ENCODE measurements around the gene LRMDA.

Gene LRMDA

DNA sequence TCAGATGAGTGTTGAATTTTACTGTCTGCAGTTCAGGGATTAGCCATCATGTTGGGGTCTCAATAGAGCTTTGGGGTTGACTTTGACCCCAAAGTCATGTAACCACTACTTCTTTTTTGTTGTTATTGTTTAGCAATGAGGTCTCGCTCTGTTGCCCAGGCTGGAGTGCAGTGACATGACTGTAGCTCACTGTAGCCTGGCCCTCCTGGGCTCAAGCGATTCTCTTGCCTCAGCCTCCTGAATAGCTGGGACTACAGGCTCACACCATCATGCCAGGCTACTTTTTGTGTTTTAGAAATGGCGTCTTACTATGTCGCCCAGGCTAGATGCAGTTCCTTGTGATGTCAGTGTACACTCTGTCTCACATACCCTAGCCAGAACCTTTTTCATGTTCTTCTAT, 598.4 kb downstream of the LRMDA start:
- Histone ChIP-seq H3K27ac (ENCODE audit: low read depth, low read length) (no peak overlapping the region), H3K27me3 (ENCODE audit: low read length) (no peaks in the 10 kb centered on the region), H3K4me2 (ENCODE audit: low read depth, low read length, poor library complexity, severe bottlenecking) (no peak overlapping the region), H3K79me2 (ENCODE audit: insufficient read depth, low read length) (no peaks in the 10 kb centered on the region), H3K4me3 (ENCODE audit: insufficient read depth, low read length, poor library complexity, severe bottlenecking) (no peak overlapping the region), H4K20me1 (ENCODE audit: low read depth, low read length) (no peaks in the 10 kb centered on the region), H3K9me3 (ENCODE audit: insufficient read depth, low read length) (no peaks in the 10 kb centered on the region), H3K9ac (ENCODE audit: low read length) (no peak overlapping the region), H3K36me3 (ENCODE audit: low read length) (no peaks in the 10 kb centered on the region), H3F3A (ENCODE audit: insufficient read depth) (no peaks in the 10 kb centered on the region), H3K9me2 (replicated peaks; ENCODE audit: insufficient read depth, low read length) (no peaks in the 10 kb centered on the region), H2AFZ (ENCODE audit: low read depth, low read length, severe bottlenecking) (no peak overlapping the region)
- TF ChIP-seq EZH2phosphoT487 (conservative IDR thresholded peaks at IDR 0.05; ENCODE audit: low read length), result no peak
- TF ChIP-seq, protein P1, sequence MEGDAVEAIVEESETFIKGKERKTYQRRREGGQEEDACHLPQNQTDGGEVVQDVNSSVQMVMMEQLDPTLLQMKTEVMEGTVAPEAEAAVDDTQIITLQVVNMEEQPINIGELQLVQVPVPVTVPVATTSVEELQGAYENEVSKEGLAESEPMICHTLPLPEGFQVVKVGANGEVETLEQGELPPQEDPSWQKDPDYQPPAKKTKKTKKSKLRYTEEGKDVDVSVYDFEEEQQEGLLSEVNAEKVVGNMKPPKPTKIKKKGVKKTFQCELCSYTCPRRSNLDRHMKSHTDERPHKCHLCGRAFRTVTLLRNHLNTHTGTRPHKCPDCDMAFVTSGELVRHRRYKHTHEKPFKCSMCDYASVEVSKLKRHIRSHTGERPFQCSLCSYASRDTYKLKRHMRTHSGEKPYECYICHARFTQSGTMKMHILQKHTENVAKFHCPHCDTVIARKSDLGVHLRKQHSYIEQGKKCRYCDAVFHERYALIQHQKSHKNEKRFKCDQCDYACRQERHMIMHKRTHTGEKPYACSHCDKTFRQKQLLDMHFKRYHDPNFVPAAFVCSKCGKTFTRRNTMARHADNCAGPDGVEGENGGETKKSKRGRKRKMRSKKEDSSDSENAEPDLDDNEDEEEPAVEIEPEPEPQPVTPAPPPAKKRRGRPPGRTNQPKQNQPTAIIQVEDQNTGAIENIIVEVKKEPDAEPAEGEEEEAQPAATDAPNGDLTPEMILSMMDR (IDR thresholded peaks at IDR 0.05; ENCODE audit: insufficient read depth, low read length, poor library complexity, severe bottlenecking), result no peak

DNA sequence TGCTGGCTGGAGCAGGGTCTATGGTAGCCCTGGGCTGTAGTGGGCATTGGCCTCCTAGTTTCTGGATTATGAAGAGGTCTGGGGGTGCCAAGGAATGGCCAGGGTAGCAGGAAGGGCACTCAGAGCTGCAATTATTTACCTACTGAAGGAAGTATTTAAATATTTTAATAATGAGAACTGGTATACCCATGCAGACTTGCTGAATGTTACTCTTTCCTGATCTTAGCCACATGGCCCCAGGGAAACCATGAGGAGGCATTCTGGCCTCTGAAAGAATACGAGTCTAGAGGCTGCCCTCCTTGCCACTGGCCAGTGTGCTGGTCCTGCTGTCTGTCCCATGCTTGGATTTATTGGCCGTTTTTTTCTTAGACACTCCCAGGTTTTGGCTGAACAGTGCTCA, 599.7 kb downstream of the LRMDA start:
- no peaks in the 10 kb centered on the region for H3K79me2 ChIP-seq (ENCODE audit: insufficient read depth, low read length)
- no peak overlapping the region for H3K4me2 ChIP-seq (ENCODE audit: low read depth, low read length, poor library complexity, severe bottlenecking)
- H3K9me3 ChIP-seq (ENCODE audit: insufficient read depth, low read length), result no peaks in the 10 kb centered on the region
- no peaks in the 10 kb centered on the region for H3F3A ChIP-seq (ENCODE audit: insufficient read depth)
- no peaks in the 10 kb centered on the region for H3K9me2 ChIP-seq (replicated peaks; ENCODE audit: insufficient read depth, low read length)
- H3K4me3 ChIP-seq (ENCODE audit: insufficient read depth, low read length, poor library complexity, severe bottlenecking), result no peak overlapping the region
- no peak overlapping the region for H3K27ac ChIP-seq (ENCODE audit: low read depth, low read length)
- no peak overlapping the region for H3K9ac ChIP-seq (ENCODE audit: low read length)
- H4K20me1 ChIP-seq (ENCODE audit: low read depth, low read length), result no peaks in the 10 kb centered on the region
- TF ChIP-seq EZH2phosphoT487 (conservative IDR thresholded peaks at IDR 0.05; ENCODE audit: low read length), result no peak
- TF ChIP-seq, protein P1 (IDR thresholded peaks at IDR 0.05; ENCODE audit: insufficient read depth, low read length, poor library complexity, severe bottlenecking), result no peak
- no peaks in the 10 kb centered on the region for H3K36me3 ChIP-seq (ENCODE audit: low read length)
- no peak overlapping the region for H2AFZ ChIP-seq (ENCODE audit: low read depth, low read length, severe bottlenecking)
- H3K27me3 ChIP-seq (ENCODE audit: low read length), result no peaks in the 10 kb centered on the region

DNA sequence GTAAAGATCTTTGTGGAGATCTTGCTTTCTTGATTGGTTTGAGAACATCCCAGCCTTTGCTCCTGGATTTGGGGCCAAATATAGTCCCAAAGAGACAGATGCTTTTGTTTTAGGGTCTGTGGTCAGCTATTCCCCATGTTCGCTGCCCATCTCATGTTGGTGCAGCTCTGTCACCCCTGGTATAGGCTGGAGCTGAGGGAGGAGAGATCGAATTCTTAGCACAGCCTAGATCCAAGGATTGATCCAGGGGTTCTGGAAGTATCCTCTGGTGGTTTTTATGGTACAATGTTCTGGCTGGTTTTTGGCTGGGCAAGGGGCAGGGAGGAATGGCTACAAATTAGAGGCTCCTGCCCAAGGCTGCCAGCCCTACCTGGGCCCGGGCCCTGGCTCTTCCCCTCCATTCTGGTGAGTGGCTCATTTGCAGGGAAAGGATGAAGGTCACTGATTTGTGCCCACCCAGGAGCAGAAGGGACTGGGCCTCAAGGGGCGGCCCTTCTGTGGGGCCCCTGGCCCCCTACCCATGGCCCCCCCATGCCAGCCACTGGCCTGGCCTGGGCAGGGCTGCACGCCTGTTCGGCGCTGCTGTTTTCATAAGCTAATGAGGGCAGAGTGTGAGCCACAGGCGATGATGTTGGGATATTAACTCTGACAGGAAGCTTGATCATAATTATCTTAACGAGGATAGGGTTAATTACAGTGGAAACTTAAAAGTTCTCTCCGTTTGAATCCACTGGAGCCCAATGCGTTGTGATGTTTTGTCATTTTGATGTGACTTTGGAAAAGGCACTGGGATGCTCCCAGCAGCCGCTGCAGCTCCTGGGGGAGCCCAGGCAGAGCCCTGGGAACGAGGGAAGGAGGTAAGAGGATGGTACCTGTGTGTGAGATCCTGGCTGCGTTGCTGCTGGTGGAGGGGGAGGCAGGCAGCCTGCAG, 600.6 kb downstream of the LRMDA start:
- no peaks in the 10 kb centered on the region for H3K27me3 ChIP-seq (ENCODE audit: low read length)
- H3K9me2 ChIP-seq (replicated peaks; ENCODE audit: insufficient read depth, low read length), result no peaks in the 10 kb centered on the region
- H3K4me2 ChIP-seq (ENCODE audit: low read depth, low read length, poor library complexity, severe bottlenecking), result no peak overlapping the region
- H3K9me3 ChIP-seq (ENCODE audit: insufficient read depth, low read length), result no peaks in the 10 kb centered on the region
- H3F3A ChIP-seq (ENCODE audit: insufficient read depth), result no peaks in the 10 kb centered on the region
- no peaks in the 10 kb centered on the region for H3K79me2 ChIP-seq (ENCODE audit: insufficient read depth, low read length)
- no peak overlapping the region for H3K4me3 ChIP-seq (ENCODE audit: insufficient read depth, low read length, poor library complexity, severe bottlenecking)
- H2AFZ ChIP-seq (ENCODE audit: low read depth, low read length, severe bottlenecking), result no peak overlapping the region
- no peak overlapping the region for H3K9ac ChIP-seq (ENCODE audit: low read length)
- no peaks in the 10 kb centered on the region for H4K20me1 ChIP-seq (ENCODE audit: low read depth, low read length)
- no peaks in the 10 kb centered on the region for H3K36me3 ChIP-seq (ENCODE audit: low read length)
- no peak for TF ChIP-seq EZH2phosphoT487 (conservative IDR thresholded peaks at IDR 0.05; ENCODE audit: low read length)
- TF ChIP-seq, protein P1 (IDR thresholded peaks at IDR 0.05; ENCODE audit: insufficient read depth, low read length, poor library complexity, severe bottlenecking), result no peak
- no peak overlapping the region for H3K27ac ChIP-seq (ENCODE audit: low read depth, low read length)

Measured in SU-DHL-6 (cell line).